GM21423 (cell line): ENCODE results near the gene ITPK1.

Source experiments
- ATAC-seq: cut with Tn5 transposase; IDR thresholded peaks from one replicate; pipeline ENCODE4 v1.9.1; 2021; ENCODE audit warnings: mild to moderate bottlenecking, moderate library complexity; ENCODE audit not compliant: unreplicated experiment

Gene ITPK1

GRCh38 chr14:92906420-92906819 is 209.3 kb downstream of the ITPK1 start:
- ATAC-seq = no peak

DNA sequence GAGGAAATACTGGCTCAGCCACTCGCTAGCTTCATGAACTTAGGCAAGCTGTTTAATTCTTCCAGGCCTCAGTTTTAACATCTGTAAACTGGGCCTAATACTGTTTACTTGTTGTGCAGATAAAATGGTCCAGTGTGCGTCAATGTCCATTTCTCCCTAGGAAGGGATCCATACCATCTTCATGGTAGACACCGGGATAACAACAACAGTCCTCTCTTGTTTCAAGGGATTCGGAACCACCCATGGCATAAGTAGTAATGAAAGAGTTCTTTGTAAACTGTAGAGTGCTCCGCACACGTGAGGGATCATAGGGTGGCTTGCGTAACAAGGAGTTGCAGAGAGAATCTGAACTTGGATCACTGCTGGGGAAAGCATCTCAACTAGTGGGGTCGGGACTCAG is 210.1 kb downstream of the ITPK1 start:
- no peak for ATAC-seq

DNA sequence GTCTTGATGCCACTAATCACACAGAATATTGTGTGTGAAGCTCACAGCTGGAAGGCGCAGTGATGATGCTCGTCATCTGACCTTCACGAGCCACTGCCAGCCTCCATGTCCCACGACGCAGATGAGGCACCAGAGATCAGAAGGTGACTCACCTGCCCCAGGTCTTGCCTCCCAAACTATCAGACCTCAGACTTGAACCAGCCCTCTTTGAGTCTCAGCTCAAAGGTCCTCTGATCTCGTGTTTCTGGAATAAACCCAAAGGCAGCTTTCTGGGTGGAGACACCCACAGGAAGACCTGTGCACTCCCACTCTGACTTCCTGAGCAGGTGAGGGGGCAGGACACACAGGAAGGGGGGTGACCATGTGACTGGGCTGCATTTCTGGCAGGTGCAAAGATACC is 212.4 kb downstream of the ITPK1 start:
- no peak for ATAC-seq

- no peak for ATAC-seq
Observed at GRCh38 chr14:92902726-92903125, 213.0 kb downstream of the ITPK1 start.

GRCh38 chr14:92902191-92902590 is 213.5 kb downstream of the ITPK1 start:
- no peak for ATAC-seq

GRCh38 chr14:92900660-92901059 is 215.1 kb downstream of the ITPK1 start:
- ATAC-seq = no peak

- no peak for ATAC-seq
Observed at GRCh38 chr14:92898566-92899131, 217.1 kb downstream of the ITPK1 start.

GRCh38 chr14:92897922-92898565 is 217.7 kb downstream of the ITPK1 start:
- ATAC-seq = no peak

GRCh38 chr14:92895352-92895878 is 220.3 kb downstream of the ITPK1 start:
- no peak for ATAC-seq

DNA sequence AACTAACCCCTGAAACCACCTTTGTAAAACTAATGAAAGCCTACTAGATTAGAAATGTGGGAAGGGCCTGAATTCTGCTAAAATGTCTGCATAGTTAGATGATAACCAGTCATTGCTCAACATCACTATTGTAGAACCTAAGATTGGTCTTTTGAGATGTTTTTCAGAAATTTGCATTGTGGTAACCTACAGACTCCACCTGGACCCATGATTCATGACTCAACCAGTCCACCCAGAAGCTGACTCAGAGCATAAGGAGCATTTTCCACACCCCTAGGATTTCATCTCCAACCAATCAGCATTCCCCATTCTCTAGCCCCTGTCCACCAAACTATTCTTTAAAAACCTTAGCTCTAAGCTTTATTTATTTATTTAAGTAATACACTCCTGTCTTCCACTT is 223.1 kb downstream of the ITPK1 start:
- no peak for ATAC-seq

DNA sequence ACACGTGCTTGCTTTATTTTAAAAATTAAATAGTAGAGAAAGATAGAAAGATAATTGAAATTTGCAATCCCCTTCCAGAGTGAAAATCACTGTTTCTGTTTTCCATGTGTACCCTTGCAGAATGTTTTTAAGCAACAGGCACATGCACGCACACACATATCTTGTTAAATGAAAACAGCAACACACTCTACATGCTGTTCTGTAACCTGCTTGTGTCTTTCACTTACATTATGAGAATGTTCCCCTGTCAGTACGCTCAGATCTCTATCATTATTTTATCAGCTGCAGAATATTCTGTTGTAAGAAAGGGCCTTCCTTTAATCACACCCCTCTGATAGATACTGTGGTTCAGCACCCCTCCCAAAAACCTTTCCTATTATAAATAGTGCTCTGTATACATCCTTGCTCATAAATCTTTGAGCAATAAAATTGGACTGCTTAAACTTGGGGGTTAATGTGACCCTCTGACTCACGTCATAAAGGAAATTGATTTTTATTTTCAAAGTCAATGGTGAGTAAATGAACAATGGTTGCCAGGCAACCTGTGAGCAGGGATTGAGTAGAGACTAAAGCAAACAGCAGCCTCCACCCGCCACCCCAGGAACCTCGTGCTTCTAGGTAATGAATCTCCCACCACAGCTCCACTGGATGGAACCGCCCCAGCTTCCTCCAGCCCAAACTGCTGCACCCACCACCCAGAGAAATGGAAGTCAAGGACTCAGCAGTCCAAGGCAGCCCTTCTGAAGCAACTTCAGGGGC is 224.7 kb downstream of the ITPK1 start:
- ATAC-seq = no peak

GRCh38 chr14:92888896-92889295 is 226.8 kb downstream of the ITPK1 start:
- ATAC-seq = no peak

DNA sequence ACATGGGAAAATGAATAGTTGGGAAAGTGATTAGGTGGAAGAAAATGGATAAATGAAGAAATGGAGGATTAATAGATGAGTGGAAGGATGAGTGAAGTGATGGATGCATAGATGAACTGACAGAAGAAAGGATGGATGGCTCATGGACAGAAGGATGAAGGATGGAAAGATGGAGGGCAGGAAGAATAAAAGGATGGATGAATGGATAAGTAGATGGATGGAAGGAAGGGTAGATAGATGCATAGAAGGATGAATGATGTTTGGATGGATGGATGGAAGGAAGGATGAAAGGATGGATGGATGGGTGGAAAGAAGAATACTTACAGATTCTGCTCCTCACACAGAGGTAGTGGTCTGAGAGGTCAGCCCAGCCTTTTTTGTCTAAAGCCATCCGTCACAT is 228.6 kb downstream of the ITPK1 start:
- no peak for ATAC-seq
